Neural cell (in vitro differentiated cells): ENCODE data around the gene ATP6V1F.

Experiments
- EP300 ChIP-seq: fragments of 450-650 bp; conservative IDR thresholded peaks from 2 replicates; pipeline ENCODE4 v1.6.1; 2014; ENCODE audit warnings: antibody characterized with exemption, mild to moderate bottlenecking, moderate library complexity; ENCODE audit not compliant: poor library complexity, severe bottlenecking
- EZH2 ChIP-seq: fragments of 200-600, 300-800 bp; shearing (Covaris generic), sonication (generic); IDR thresholded peaks from 2 replicates; pipeline ENCODE4 v1.6.1; 2014; ENCODE audit warnings: antibody characterized with exemption, low read length, borderline replicate concordance, mild to moderate bottlenecking; ENCODE audit not compliant: insufficient read depth, poor library complexity, severe bottlenecking
- TAF1 ChIP-seq: IDR thresholded peaks from 2 replicates; pipeline ENCODE4 v1.6.1; 2012; ENCODE audit warnings: low read depth
- TF ChIP-seq, protein P1 (sequence below): fragments of 450-650 bp; IDR thresholded peaks from 2 replicates; pipeline ENCODE4 v1.5.1; 2014; ENCODE audit warnings: antibody characterized with exemption, mild to moderate bottlenecking, moderate library complexity; ENCODE audit not compliant: poor library complexity, severe bottlenecking

- TF ChIP-seq TAF1 (no peak), EZH2 (no peak), EP300 (no peak)
- TF ChIP-seq, protein P1, sequence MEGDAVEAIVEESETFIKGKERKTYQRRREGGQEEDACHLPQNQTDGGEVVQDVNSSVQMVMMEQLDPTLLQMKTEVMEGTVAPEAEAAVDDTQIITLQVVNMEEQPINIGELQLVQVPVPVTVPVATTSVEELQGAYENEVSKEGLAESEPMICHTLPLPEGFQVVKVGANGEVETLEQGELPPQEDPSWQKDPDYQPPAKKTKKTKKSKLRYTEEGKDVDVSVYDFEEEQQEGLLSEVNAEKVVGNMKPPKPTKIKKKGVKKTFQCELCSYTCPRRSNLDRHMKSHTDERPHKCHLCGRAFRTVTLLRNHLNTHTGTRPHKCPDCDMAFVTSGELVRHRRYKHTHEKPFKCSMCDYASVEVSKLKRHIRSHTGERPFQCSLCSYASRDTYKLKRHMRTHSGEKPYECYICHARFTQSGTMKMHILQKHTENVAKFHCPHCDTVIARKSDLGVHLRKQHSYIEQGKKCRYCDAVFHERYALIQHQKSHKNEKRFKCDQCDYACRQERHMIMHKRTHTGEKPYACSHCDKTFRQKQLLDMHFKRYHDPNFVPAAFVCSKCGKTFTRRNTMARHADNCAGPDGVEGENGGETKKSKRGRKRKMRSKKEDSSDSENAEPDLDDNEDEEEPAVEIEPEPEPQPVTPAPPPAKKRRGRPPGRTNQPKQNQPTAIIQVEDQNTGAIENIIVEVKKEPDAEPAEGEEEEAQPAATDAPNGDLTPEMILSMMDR = no peak
Observed at GRCh38 chr7:128894101-128894440, 31.4 kb downstream of the ATP6V1F start.
